NCI-H82 treated with DMSO at 0.1 percent for 48 hours (cell line): Measurements from ENCODE around the gene FSTL4.

ENCODE experiments used
- DNase-seq: peaks from one replicate; lab custom pipeline; 2025; ENCODE audit not compliant: unreplicated experiment; lab: John Stamatoyannopoulos, UW

The FSTL4 gene

GRCh38 chr5:133149345-133149744 is 463.0 kb downstream of the FSTL4 start:
- peak; percentile 64 for DNase-seq

- no peak for DNase-seq
These were observed 464.4 kb downstream of the FSTL4 start for GRCh38 chr5:133147815-133148567.

- no peak for DNase-seq
These were observed 464.9 kb downstream of the FSTL4 start for GRCh38 chr5:133147411-133147810.
